OCI-LY1 (cell line): Measurements from ENCODE around the gene UCN2.

ENCODE experiments used
- EZH2 ChIP-seq: fragments of 200-600 bp; sonication (generic), shearing (Covaris generic); IDR thresholded peaks from 2 replicates; pipeline ENCODE4 v1.8.0; 2017; ENCODE audit warnings: borderline replicate concordance, mixed run types, mild to moderate bottlenecking, antibody characterized with exemption, low read length, moderate library complexity, mixed read lengths
- TF ChIP-seq, protein P1 (sequence below): fragments of 200-600 bp; sonication (generic), shearing (Covaris generic); IDR thresholded peaks from 2 replicates; pipeline ENCODE4 v1.5.1; 2017; ENCODE audit warnings: mild to moderate bottlenecking, antibody characterized with exemption, low read length, moderate library complexity, mixed read lengths

DNA sequence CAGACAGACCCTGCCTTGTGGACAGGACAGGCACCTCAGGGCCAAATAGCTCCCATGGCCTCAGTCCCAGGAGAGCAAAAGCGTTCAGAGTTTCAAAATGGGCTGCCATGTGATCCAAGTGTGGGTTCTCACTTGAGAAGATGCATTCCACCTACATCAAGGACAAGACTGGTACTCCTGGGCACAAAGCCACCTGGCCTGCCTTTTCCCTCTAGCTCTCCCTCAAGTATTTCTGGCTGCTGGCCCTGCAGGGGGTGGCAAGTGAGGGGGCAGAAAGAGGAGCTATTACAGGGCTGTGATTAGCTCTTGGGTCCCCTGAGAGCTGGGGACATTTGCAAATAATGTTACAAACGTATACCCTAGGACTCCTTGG is 38.0 kb upstream of the UCN2 start:
- TF ChIP-seq, protein P1, sequence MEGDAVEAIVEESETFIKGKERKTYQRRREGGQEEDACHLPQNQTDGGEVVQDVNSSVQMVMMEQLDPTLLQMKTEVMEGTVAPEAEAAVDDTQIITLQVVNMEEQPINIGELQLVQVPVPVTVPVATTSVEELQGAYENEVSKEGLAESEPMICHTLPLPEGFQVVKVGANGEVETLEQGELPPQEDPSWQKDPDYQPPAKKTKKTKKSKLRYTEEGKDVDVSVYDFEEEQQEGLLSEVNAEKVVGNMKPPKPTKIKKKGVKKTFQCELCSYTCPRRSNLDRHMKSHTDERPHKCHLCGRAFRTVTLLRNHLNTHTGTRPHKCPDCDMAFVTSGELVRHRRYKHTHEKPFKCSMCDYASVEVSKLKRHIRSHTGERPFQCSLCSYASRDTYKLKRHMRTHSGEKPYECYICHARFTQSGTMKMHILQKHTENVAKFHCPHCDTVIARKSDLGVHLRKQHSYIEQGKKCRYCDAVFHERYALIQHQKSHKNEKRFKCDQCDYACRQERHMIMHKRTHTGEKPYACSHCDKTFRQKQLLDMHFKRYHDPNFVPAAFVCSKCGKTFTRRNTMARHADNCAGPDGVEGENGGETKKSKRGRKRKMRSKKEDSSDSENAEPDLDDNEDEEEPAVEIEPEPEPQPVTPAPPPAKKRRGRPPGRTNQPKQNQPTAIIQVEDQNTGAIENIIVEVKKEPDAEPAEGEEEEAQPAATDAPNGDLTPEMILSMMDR, result no peak
- TF ChIP-seq EZH2, result no peak
